ENCODE data around the gene SUCLA2. TPM values are rescaled to one million over a fixed set of nuclear protein-coding genes. Genes with fewer than 3 reads are reported as not detected.
"Not testable (repeated sequence)": the region's sequence is repeated elsewhere in the genome, so short reads cannot be mapped to it uniquely, and the experiment has no call there.

Gene SUCLA2
- total RNA-seq, 1 donor: 33.5 TPM

GRCh38 chr13:48009284-48009683 lies 8.2 kb upstream of the SUCLA2 start:
- H3K27me3 ChIP-seq (ENCODE audit: insufficient read depth, low read length): no peaks in the 10 kb centered on the region
- no peak overlapping the region for H3K4me3 ChIP-seq (ENCODE audit: low read length)
- H3K9me3 ChIP-seq (ENCODE audit: low read depth, low read length): no peaks in the 10 kb centered on the region
- H3K4me1 ChIP-seq (ENCODE audit: insufficient read depth, low read length): no peaks in the 10 kb centered on the region

- H3K27me3 ChIP-seq (ENCODE audit: insufficient read depth, low read length): no peaks in the 10 kb centered on the region
- H3K4me1 ChIP-seq (ENCODE audit: insufficient read depth, low read length): peaks cover 8% of the 10 kb centered on the region
- no peaks in the 10 kb centered on the region for H3K9me3 ChIP-seq (ENCODE audit: low read depth, low read length)
- H3K4me3 ChIP-seq (ENCODE audit: low read length): no peak overlapping the region
Measured at GRCh38 chr13:48006396-48006795, 5.3 kb upstream of the SUCLA2 start.

GRCh38 chr13:48004201-48004600 lies 3.1 kb upstream of the SUCLA2 start:
- Histone ChIP-seq H3K4me1 (ENCODE audit: insufficient read depth, low read length) (peaks cover 26% of the 10 kb centered on the region), H3K4me3 (ENCODE audit: low read length) (no peak overlapping the region), H3K27me3 (ENCODE audit: insufficient read depth, low read length) (no peaks in the 10 kb centered on the region)

GRCh38 chr13:48001999-48002398 lies 926 bp upstream of the SUCLA2 start:
- peaks cover 27% of the 10 kb centered on the region for H3K4me1 ChIP-seq (ENCODE audit: insufficient read depth, low read length)
- not testable (repeated sequence) for H3K4me3 ChIP-seq (ENCODE audit: low read length); H3K9me3 ChIP-seq (ENCODE audit: low read depth, low read length); H3K27me3 ChIP-seq (ENCODE audit: insufficient read depth, low read length)

More at GRCh38 chr13:48004201-48004600, 3.1 kb upstream of the SUCLA2 start:
- H3K9me3 ChIP-seq (ENCODE audit: low read depth, low read length): no peaks in the 10 kb centered on the region

GRCh38 chr13:48000559-48001113 lies 437 bp downstream of the SUCLA2 start:
- Histone ChIP-seq H3K9me3 (ENCODE audit: low read depth, low read length) (no peaks in the 10 kb centered on the region), H3K27me3 (ENCODE audit: insufficient read depth, low read length) (no peaks in the 10 kb centered on the region), H3K4me1 (ENCODE audit: insufficient read depth, low read length) (peaks cover 27% of the 10 kb centered on the region), H3K4me3 (ENCODE audit: low read length) (peak overlapping the region; percentile 98)

GRCh38 chr13:47999973-48000372 lies 1.1 kb downstream of the SUCLA2 start:
- H3K4me3 ChIP-seq (ENCODE audit: low read length): peak overlapping the region; percentile 98

GRCh38 chr13:47997384-47997783 lies 3.7 kb downstream of the SUCLA2 start:
- Histone ChIP-seq H3K4me1 (ENCODE audit: insufficient read depth, low read length) (peaks cover 23% of the 10 kb centered on the region), H3K27me3 (ENCODE audit: insufficient read depth, low read length) (no peaks in the 10 kb centered on the region), H3K4me3 (ENCODE audit: low read length) (no peak overlapping the region), H3K9me3 (ENCODE audit: low read depth, low read length) (no peaks in the 10 kb centered on the region)

More at GRCh38 chr13:47999973-48000372, 1.1 kb downstream of the SUCLA2 start:
- H3K9me3 ChIP-seq (ENCODE audit: low read depth, low read length): no peaks in the 10 kb centered on the region
- no peaks in the 10 kb centered on the region for H3K27me3 ChIP-seq (ENCODE audit: insufficient read depth, low read length)
- peaks cover 27% of the 10 kb centered on the region for H3K4me1 ChIP-seq (ENCODE audit: insufficient read depth, low read length)

GRCh38 chr13:47991859-47992258 lies 9.2 kb downstream of the SUCLA2 start:
- no peaks in the 10 kb centered on the region for H3K27me3 ChIP-seq (ENCODE audit: insufficient read depth, low read length)
- H3K4me3 ChIP-seq (ENCODE audit: low read length): no peak overlapping the region
- no peaks in the 10 kb centered on the region for H3K4me1 ChIP-seq (ENCODE audit: insufficient read depth, low read length)
- no peaks in the 10 kb centered on the region for H3K9me3 ChIP-seq (ENCODE audit: low read depth, low read length)

- no peaks in the 10 kb centered on the region for H3K4me1 ChIP-seq (ENCODE audit: insufficient read depth, low read length)
- no peaks in the 10 kb centered on the region for H3K27me3 ChIP-seq (ENCODE audit: insufficient read depth, low read length)
- H3K9me3 ChIP-seq (ENCODE audit: low read depth, low read length): no peaks in the 10 kb centered on the region
- H3K4me3 ChIP-seq (ENCODE audit: low read length): no peak overlapping the region
Measured at GRCh38 chr13:47990920-47991466, 10.1 kb downstream of the SUCLA2 start.

GRCh38 chr13:47990427-47990826 lies 10.6 kb downstream of the SUCLA2 start:
- H3K9me3 ChIP-seq (ENCODE audit: low read depth, low read length): no peaks in the 10 kb centered on the region
- no peaks in the 10 kb centered on the region for H3K4me1 ChIP-seq (ENCODE audit: insufficient read depth, low read length)
- no peaks in the 10 kb centered on the region for H3K27me3 ChIP-seq (ENCODE audit: insufficient read depth, low read length)
- no peak overlapping the region for H3K4me3 ChIP-seq (ENCODE audit: low read length)

GRCh38 chr13:47983070-47983469 lies 18.0 kb downstream of the SUCLA2 start:
- no peak overlapping the region for H3K4me3 ChIP-seq (ENCODE audit: low read length)
- H3K27me3 ChIP-seq (ENCODE audit: insufficient read depth, low read length): no peaks in the 10 kb centered on the region
- no peaks in the 10 kb centered on the region for H3K9me3 ChIP-seq (ENCODE audit: low read depth, low read length)
- no peaks in the 10 kb centered on the region for H3K4me1 ChIP-seq (ENCODE audit: insufficient read depth, low read length)

- Histone ChIP-seq H3K27me3 (ENCODE audit: insufficient read depth, low read length) (no peaks in the 10 kb centered on the region), H3K9me3 (ENCODE audit: low read depth, low read length) (peaks cover 11% of the 10 kb centered on the region)
Measured at GRCh38 chr13:47976325-47976724, 24.7 kb downstream of the SUCLA2 start.

GRCh38 chr13:47964863-47965262 lies 36.2 kb downstream of the SUCLA2 start:
- H3K4me3 ChIP-seq (ENCODE audit: low read length): no peak overlapping the region
- peaks cover 3% of the 10 kb centered on the region for H3K9me3 ChIP-seq (ENCODE audit: low read depth, low read length)
- no peaks in the 10 kb centered on the region for H3K4me1 ChIP-seq (ENCODE audit: insufficient read depth, low read length)
- H3K27me3 ChIP-seq (ENCODE audit: insufficient read depth, low read length): no peaks in the 10 kb centered on the region

More at GRCh38 chr13:47976325-47976724, 24.7 kb downstream of the SUCLA2 start:
- Histone ChIP-seq H3K4me3 (ENCODE audit: low read length) (no peak overlapping the region), H3K4me1 (ENCODE audit: insufficient read depth, low read length) (no peaks in the 10 kb centered on the region)

GRCh38 chr13:47962237-47962636 lies 38.8 kb downstream of the SUCLA2 start:
- no peaks in the 10 kb centered on the region for H3K27me3 ChIP-seq (ENCODE audit: insufficient read depth, low read length)
- H3K4me3 ChIP-seq (ENCODE audit: low read length): no peak overlapping the region
- H3K4me1 ChIP-seq (ENCODE audit: insufficient read depth, low read length): no peaks in the 10 kb centered on the region
- H3K9me3 ChIP-seq (ENCODE audit: low read depth, low read length): peaks cover 16% of the 10 kb centered on the region

- Histone ChIP-seq H3K9me3 (ENCODE audit: low read depth, low read length) (peaks cover 27% of the 10 kb centered on the region), H3K27me3 (ENCODE audit: insufficient read depth, low read length) (no peaks in the 10 kb centered on the region), H3K4me1 (ENCODE audit: insufficient read depth, low read length) (no peaks in the 10 kb centered on the region), H3K4me3 (ENCODE audit: low read length) (no peak overlapping the region)
Measured at GRCh38 chr13:47959468-47960247, 41.4 kb downstream of the SUCLA2 start.

Data from mononuclear cell (primary cell).